HEK293T (cell line): ENCODE measurements around the gene ATG5.

Experiments
- ARNT ChIP-seq: fragments of 450-650 bp; IDR thresholded peaks from 2 replicates; pipeline ENCODE4 v1.6.1; 2017; ENCODE audit warnings: mild to moderate bottlenecking
- BHLHE40 ChIP-seq: fragments of 450-650 bp; IDR thresholded peaks from 2 replicates; pipeline ENCODE4 v1.6.1; 2016; ENCODE audit warnings: mild to moderate bottlenecking, moderate library complexity, borderline replicate concordance
- LEF1 ChIP-seq: fragments of 450-650 bp; IDR thresholded peaks from 2 replicates; pipeline ENCODE4 v1.6.1; 2017; ENCODE audit warnings: mild to moderate bottlenecking, borderline replicate concordance
- SP1 ChIP-seq: fragments of 450-650 bp; IDR thresholded peaks from 2 replicates; pipeline ENCODE4 v1.6.1; 2017
- SUZ12 ChIP-seq: fragments of 450-650 bp; IDR thresholded peaks from 2 replicates; pipeline ENCODE4 v1.6.1; 2016; ENCODE audit warnings: mild to moderate bottlenecking

DNA sequence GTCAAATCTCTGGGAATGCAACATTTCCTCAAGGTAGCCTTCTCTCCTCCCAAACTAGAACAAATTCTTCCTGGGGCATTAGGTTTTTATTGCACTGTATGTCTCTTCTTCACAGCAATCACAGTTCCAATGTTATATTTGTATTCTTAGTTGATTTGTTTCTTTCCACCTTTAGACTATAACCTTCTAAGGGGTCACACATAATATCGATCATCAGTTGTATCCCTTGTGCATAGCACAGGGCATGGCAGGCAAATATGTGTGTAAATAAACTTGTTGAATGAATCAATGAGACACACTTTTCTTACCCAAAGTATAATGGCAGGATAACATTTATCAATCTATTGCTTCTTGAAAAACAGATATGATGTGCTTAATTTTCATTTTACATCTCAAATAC is 81.0 kb downstream of the ATG5 start:
- TF ChIP-seq SUZ12, result no peak
- no peak for TF ChIP-seq ARNT
- no peak for TF ChIP-seq BHLHE40
- no peak for TF ChIP-seq SP1
- no peak for TF ChIP-seq LEF1
